K562 (cell line): ENCODE measurements around the gene ING5. TPM values are rescaled to one million over a fixed set of nuclear protein-coding genes. Genes with fewer than 3 reads are reported as not detected.

ENCODE experiments used
- ARHGAP35 ChIP-seq: fragments of 450-650 bp; IDR thresholded peaks from 2 replicates; pipeline ENCODE4 v1.6.1; 2018; ENCODE audit not compliant: partially characterized antibody
- CBFA2T3 ChIP-seq: fragments of 450-650 bp; IDR thresholded peaks from 2 replicates; pipeline ENCODE4 v1.6.1; 2017
- CHCHD3 ChIP-seq: fragments of 250-450 bp; sonication (Bioruptor Pico); IDR thresholded peaks from 2 replicates; pipeline ENCODE4 v2.1.2; 2022; ENCODE audit warnings: mild to moderate bottlenecking
- CHD4 ChIP-seq: fragments of 200-600 bp; sonication (generic); IDR thresholded peaks from 3 replicates; pipeline ENCODE4 v1.6.1; 2012; ENCODE audit warnings: low read depth, mild to moderate bottlenecking, mixed read lengths, low read length, inconsistent platforms; ENCODE audit not compliant: insufficient read depth, insufficient replicate concordance, poor library complexity, severe bottlenecking
- ERF ChIP-seq: fragments of 450-650 bp; formaldehyde crosslinking; IDR thresholded peaks from 2 replicates; pipeline ENCODE4 v1.4.0; 2020; ENCODE audit warnings: mild to moderate bottlenecking, mixed read lengths
- FOS ChIP-seq: IDR thresholded peaks from 3 replicates; pipeline ENCODE4 v1.6.1; 2011; ENCODE audit not compliant: insufficient read length; ENCODE audit errors: extremely low read depth
- GABPA ChIP-seq: fragments of 200-800 bp; sonication (Bioruptor generic); conservative IDR thresholded peaks from 2 replicates; pipeline ENCODE4 v1.6.1; 2016; ENCODE audit warnings: low read depth, missing genetic modification characterization, missing compliant biosample characterization
- HMG20B ChIP-seq: fragments of 250-450 bp; sonication (Bioruptor Pico); IDR thresholded peaks from 2 replicates; pipeline ENCODE4 v1.5.0; 2021; ENCODE audit warnings: mild to moderate bottlenecking
- HOMEZ ChIP-seq: fragments of 250-450 bp; sonication (Bioruptor Pico); IDR thresholded peaks from 2 replicates; pipeline ENCODE4 v1.4.0; 2020; ENCODE audit warnings: mild to moderate bottlenecking, moderate library complexity
- KDM5B ChIP-seq: fragments of 200-600 bp; sonication (generic); IDR thresholded peaks from 2 replicates; pipeline ENCODE4 v1.6.1; 2012; ENCODE audit warnings: low read depth, mild to moderate bottlenecking, moderate library complexity, low read length, control low read depth, inconsistent platforms; ENCODE audit not compliant: insufficient replicate concordance
- KHSRP ChIP-seq: fragments of 450-650 bp; IDR thresholded peaks from 2 replicates; pipeline ENCODE4 v1.6.1; 2017
- MECOM ChIP-seq: fragments of 250-450 bp; sonication (Bioruptor Pico); IDR thresholded peaks from 2 replicates; pipeline ENCODE4 v1.8.0; 2022; ENCODE audit warnings: inconsistent platforms
- NR2C1 ChIP-seq, 2 experiments: fragments of 450-650 bp; IDR thresholded peaks; 2 replicates each; pipeline ENCODE4 v1.6.1; 2017; ENCODE audit warnings: mild to moderate bottlenecking in 2 of 2, antibody characterized with exemption in 1 of 2, inconsistent platforms in 1 of 2, missing compliant biosample characterization in 1 of 2, missing genetic modification characterization in 1 of 2
- NRF1 ChIP-seq, 2 experiments: fragments of 450-650 bp; IDR thresholded peaks in 1 of 2; conservative IDR thresholded peaks in 1 of 2; 2 replicates each; pipeline ENCODE4 v1.6.1; 2014; ENCODE audit warnings: mild to moderate bottlenecking in 2 of 2
- PKNOX1 ChIP-seq: fragments of 450-650 bp; IDR thresholded peaks from 2 replicates; pipeline ENCODE4 v1.6.1; 2016
- RBM34 ChIP-seq: fragments of 200-400 bp; formaldehyde crosslinking; IDR thresholded peaks from 2 replicates; pipeline ENCODE4 v1.6.1; 2018; ENCODE audit warnings: low read length, borderline replicate concordance; ENCODE audit not compliant: insufficient read depth
- TAF9B ChIP-seq: fragments of 450-650 bp; IDR thresholded peaks from 2 replicates; pipeline ENCODE4 v1.6.1; 2018; ENCODE audit warnings: mild to moderate bottlenecking; ENCODE audit not compliant: partially characterized antibody
- THRA ChIP-seq: fragments of 450-650 bp; IDR thresholded peaks from 2 replicates; pipeline ENCODE4 v1.6.1; 2017; ENCODE audit warnings: mild to moderate bottlenecking, moderate library complexity
- TSC22D4 ChIP-seq: fragments of 450-650 bp; IDR thresholded peaks from 2 replicates; pipeline ENCODE4 v1.6.1; 2016; ENCODE audit warnings: missing genetic modification characterization, missing biosample characterization, control low read depth
- XRCC3 ChIP-seq: fragments of 450-650 bp; IDR thresholded peaks from 2 replicates; pipeline ENCODE4 v1.6.1; 2017; ENCODE audit warnings: mild to moderate bottlenecking, moderate library complexity
- ZNF3 ChIP-seq: fragments of 250-450 bp; sonication (Bioruptor Pico); IDR thresholded peaks from 2 replicates; pipeline ENCODE4 v1.5.0; 2021; ENCODE audit warnings: mild to moderate bottlenecking, moderate library complexity
- ZNF583 ChIP-seq: fragments of 250-450 bp; sonication (Bioruptor Pico); IDR thresholded peaks from 2 replicates; pipeline ENCODE4 v1.4.0; 2020
- polyA plus RNA-seq, 8 experiments: library from polyadenylated mRNA; depleted of rRNA in 4 of 8; stranded (reverse) in 5 of 8; unstranded in 3 of 8; fragments of >200 nt; fragmentation: Nextera tagmentation in 2 of 8; fragmentation: Illumina TruSeq in 1 of 8; extraction: Ambion mirVana in 2 of 8; extraction: Trizol in 1 of 8; gene quantifications; 2 replicates each; pipeline versions ENCODE4 v1.2.1 to v1.2.3, GENCODE V29; 2011 to 2014; ENCODE audit warnings: inconsistent platforms in 1 of 8, missing spikeins in 1 of 8
- total RNA-seq, 7 experiments: library from RNA; depleted of rRNA in 6 of 7; stranded (reverse); fragments of >200 nt in 6 of 7; fragmentation: Illumina TruSeq in 2 of 7; extraction: Trizol in 2 of 7; gene quantifications; 2 replicates each; pipeline versions ENCODE4 v1.2.1 to v1.2.3, GENCODE V29; 2011 to 2021; ENCODE audit warnings: low replicate concordance in 1 of 7
- TF ChIP-seq, protein P1 (sequence below): fragments of 450-650 bp; formaldehyde crosslinking; conservative IDR thresholded peaks from 2 replicates; pipeline ENCODE4 v1.4.0; 2022; ENCODE audit warnings: mild to moderate bottlenecking, missing genetic modification characterization
- TF ChIP-seq, protein P2 (sequence below): sonication (generic); formaldehyde crosslinking; IDR thresholded peaks from 2 replicates; pipeline ENCODE4 v1.9.0; 2022; ENCODE audit warnings: mild to moderate bottlenecking, missing genetic modification reagents

ING5 gene
- total and polyA plus RNA-seq, 9 of the 15 experiments (the other 6 are each of a cell fraction or from before 2014, with no cell fraction given), result 10.4 to 53.3 (median 27.9) TPM

- peak; percentile 88 for TF ChIP-seq GABPA (tag)
- no peak for TF ChIP-seq TAF9B
- no peak for TF ChIP-seq RBM34
- no peak for TF ChIP-seq ERF (CRISPR knock-in tag)
- TF ChIP-seq HMG20B (CRISPR knock-in tag), result no peak
- TF ChIP-seq TSC22D4 (tag), result no peak
- no peak for TF ChIP-seq MECOM (CRISPR knock-in tag)
- TF ChIP-seq ZNF3 (CRISPR knock-in tag), result no peak
- no peak for TF ChIP-seq HOMEZ (CRISPR knock-in tag)
- TF ChIP-seq, protein P1, sequence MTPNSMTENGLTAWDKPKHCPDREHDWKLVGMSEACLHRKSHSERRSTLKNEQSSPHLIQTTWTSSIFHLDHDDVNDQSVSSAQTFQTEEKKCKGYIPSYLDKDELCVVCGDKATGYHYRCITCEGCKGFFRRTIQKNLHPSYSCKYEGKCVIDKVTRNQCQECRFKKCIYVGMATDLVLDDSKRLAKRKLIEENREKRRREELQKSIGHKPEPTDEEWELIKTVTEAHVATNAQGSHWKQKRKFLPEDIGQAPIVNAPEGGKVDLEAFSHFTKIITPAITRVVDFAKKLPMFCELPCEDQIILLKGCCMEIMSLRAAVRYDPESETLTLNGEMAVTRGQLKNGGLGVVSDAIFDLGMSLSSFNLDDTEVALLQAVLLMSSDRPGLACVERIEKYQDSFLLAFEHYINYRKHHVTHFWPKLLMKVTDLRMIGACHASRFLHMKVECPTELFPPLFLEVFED (CRISPR knock-in tag), result no peak
- no peak for TF ChIP-seq PKNOX1
- TF ChIP-seq KDM5B, result peak; percentile 54
- peak; percentile 35 for TF ChIP-seq FOS
- no peak for TF ChIP-seq KHSRP
- no peak for TF ChIP-seq THRA
- TF ChIP-seq CBFA2T3, result no peak
- TF ChIP-seq NR2C1 (IDR thresholded peaks at IDR 0.05), result no peak
- no peak for TF ChIP-seq NR2C1 (tag; IDR thresholded peaks at IDR 0.05)
- TF ChIP-seq CHD4, result no peak
- no peak for TF ChIP-seq XRCC3
- TF ChIP-seq NRF1 (conservative IDR thresholded peaks at IDR 0.05 in 1 of 2, IDR thresholded peaks at IDR 0.05 in 1 of 2), result peak; percentile 96 to 97
- no peak for TF ChIP-seq ARHGAP35
- no peak for TF ChIP-seq ZNF583
- TF ChIP-seq CHCHD3 (CRISPR knock-in tag), result no peak
- TF ChIP-seq, protein P2, sequence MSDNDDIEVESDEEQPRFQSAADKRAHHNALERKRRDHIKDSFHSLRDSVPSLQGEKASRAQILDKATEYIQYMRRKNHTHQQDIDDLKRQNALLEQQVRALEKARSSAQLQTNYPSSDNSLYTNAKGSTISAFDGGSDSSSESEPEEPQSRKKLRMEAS (CRISPR knock-in tag), result peak; percentile 69
These were observed 15.0 kb upstream of the ING5 start, which contains the start of gene DTYMK (continued) for GRCh38 chr2:241686650-241687425.
